H9 (cell line): ENCODE data around the gene MICAL3. TPM values are rescaled to one million over a fixed set of nuclear protein-coding genes. Genes with fewer than 3 reads are reported as not detected.

Experiments
- DNase-seq: peaks from one replicate; pipeline ENCODE4 v3.0.0-alpha.2; 2017
- H2AFZ ChIP-seq: one replicate; pipeline ENCODE4 v1.6.1; 2013; ENCODE audit warnings: mild to moderate bottlenecking, low read length, control low read depth, moderate library complexity
- H2AK5ac ChIP-seq: 2 replicates; pipeline ENCODE4 v1.6.1; 2013; ENCODE audit warnings: low read length, control low read depth, mixed read lengths; ENCODE audit not compliant: insufficient read length
- H2BK120ac ChIP-seq: one replicate; pipeline ENCODE4 v1.6.1; 2013; ENCODE audit warnings: low read depth, mild to moderate bottlenecking, low read length, control low read depth, inconsistent platforms; ENCODE audit not compliant: poor library complexity, severe bottlenecking
- H2BK12ac ChIP-seq: 2 replicates; pipeline ENCODE4 v1.6.1; 2013; ENCODE audit warnings: low read length, control low read depth, mixed read lengths, low read depth; ENCODE audit not compliant: insufficient read length
- H2BK15ac ChIP-seq: 2 replicates; pipeline ENCODE4 v1.6.1; 2013; ENCODE audit warnings: low read depth, low read length, control low read depth
- H2BK20ac ChIP-seq: one replicate; pipeline ENCODE4 v1.6.1; 2013; ENCODE audit warnings: low read depth, mild to moderate bottlenecking, low read length, control low read depth, inconsistent platforms; ENCODE audit not compliant: poor library complexity, severe bottlenecking
- H2BK5ac ChIP-seq: 2 replicates; pipeline ENCODE4 v1.6.1; 2013; ENCODE audit warnings: low read length, control low read depth, mixed read lengths; ENCODE audit not compliant: insufficient read length
- H3K14ac ChIP-seq: 2 replicates; pipeline ENCODE4 v1.6.1; 2013; ENCODE audit warnings: low read length, control low read depth; ENCODE audit not compliant: insufficient read depth
- H3K18ac ChIP-seq: 2 replicates; pipeline ENCODE4 v1.6.1; 2013; ENCODE audit warnings: low read depth, mild to moderate bottlenecking, mixed read lengths, low read length, control low read depth; ENCODE audit not compliant: insufficient read length
- H3K23ac ChIP-seq: 2 replicates; pipeline ENCODE4 v1.6.1; 2013; ENCODE audit warnings: low read length, control low read depth, mixed read lengths, low read depth; ENCODE audit not compliant: insufficient read length
- H3K23me2 ChIP-seq: 2 replicates; pipeline ENCODE4 v1.6.1; 2013; ENCODE audit warnings: low read depth, mild to moderate bottlenecking, mixed read lengths, low read length, control low read depth; ENCODE audit not compliant: insufficient read length, poor library complexity, severe bottlenecking
- H3K27ac ChIP-seq: 2 replicates; pipeline ENCODE4 v1.5.1; 2013; ENCODE audit warnings: low read length, control low read depth, mixed read lengths, low read depth; ENCODE audit not compliant: insufficient read length
- H3K27me3 ChIP-seq: 2 replicates; pipeline ENCODE4 v1.6.1; 2013; ENCODE audit warnings: low read length, control low read depth, inconsistent platforms; ENCODE audit not compliant: insufficient read depth
- H3K4ac ChIP-seq: 2 replicates; pipeline ENCODE4 v1.6.1; 2013; ENCODE audit warnings: low read depth, mild to moderate bottlenecking, control low read depth, inconsistent platforms, low read length, moderate library complexity
- H3K4me1 ChIP-seq: 2 replicates; pipeline ENCODE4 v1.6.1; 2013; ENCODE audit warnings: low read length, control low read depth, inconsistent platforms; ENCODE audit not compliant: insufficient read depth
- H3K4me2 ChIP-seq: 2 replicates; pipeline ENCODE4 v1.6.1; 2013; ENCODE audit warnings: low read length, control low read depth, mixed read lengths; ENCODE audit not compliant: insufficient read length, insufficient read depth
- H3K56ac ChIP-seq: 2 replicates; pipeline ENCODE4 v1.6.1; 2013; ENCODE audit warnings: low read depth, mild to moderate bottlenecking, mixed read lengths, low read length, control low read depth; ENCODE audit not compliant: insufficient read length
- H3K79me1 ChIP-seq: 2 replicates; pipeline ENCODE4 v1.6.1; 2013; ENCODE audit warnings: low read depth, mild to moderate bottlenecking, moderate library complexity, low read length, control low read depth, inconsistent platforms; ENCODE audit not compliant: insufficient read depth, poor library complexity, severe bottlenecking
- H3K79me2 ChIP-seq: 2 replicates; pipeline ENCODE4 v1.6.1; 2013; ENCODE audit warnings: low read length, control low read depth, inconsistent platforms; ENCODE audit not compliant: insufficient read depth
- H3K9ac ChIP-seq: 2 replicates; pipeline ENCODE4 v1.6.1; 2013; ENCODE audit warnings: low read length, control low read depth, mixed read lengths; ENCODE audit not compliant: insufficient read length; ENCODE audit errors: extremely low read depth
- H3K9me3 ChIP-seq: one replicate; pipeline ENCODE4 v1.6.1; 2013; ENCODE audit warnings: low read depth, low read length, inconsistent platforms; ENCODE audit not compliant: control insufficient read depth
- H3T11ph ChIP-seq: one replicate; pipeline ENCODE4 v1.6.1; 2013; ENCODE audit warnings: mild to moderate bottlenecking, low read length, control low read depth, inconsistent platforms
- H4K20me1 ChIP-seq: one replicate; pipeline ENCODE4 v1.6.1; 2013; ENCODE audit not compliant: control insufficient read depth, insufficient read length, insufficient read depth
- H4K5ac ChIP-seq: 2 replicates; pipeline ENCODE4 v1.6.1; 2013; ENCODE audit warnings: low read depth, mild to moderate bottlenecking, mixed read lengths, low read length, control low read depth; ENCODE audit not compliant: insufficient read length
- H4K8ac ChIP-seq: replicated peaks from 2 replicates; pipeline ENCODE4 v1.6.1; 2013; ENCODE audit warnings: low read length, control low read depth, mixed read lengths, low read depth; ENCODE audit not compliant: insufficient read length
- H4K91ac ChIP-seq: 2 replicates; pipeline ENCODE4 v1.6.1; 2013; ENCODE audit warnings: low read depth, mild to moderate bottlenecking, moderate library complexity, mixed read lengths, low read length, control low read depth; ENCODE audit not compliant: insufficient read length
- H3K27ac Mint-ChIP-seq, 3 experiments: 2 replicates in 2 of 3; 3 replicates in 1 of 3; pipeline ENCODE4 v1.8.0; 2020 to 2021; ENCODE audit warnings: mixed read lengths in 3 of 3, mild to moderate bottlenecking in 1 of 3, moderate library complexity in 1 of 3
- H3K27me3 Mint-ChIP-seq: 2 replicates; pipeline ENCODE4 v1.8.0; 2021; ENCODE audit warnings: low read depth, mild to moderate bottlenecking, moderate library complexity, mixed read lengths
- H3K36me3 Mint-ChIP-seq, 3 experiments: 2 replicates in 2 of 3; 3 replicates in 1 of 3; pipeline ENCODE4 v1.8.0; 2020 to 2021; ENCODE audit warnings: low read depth in 3 of 3, mixed read lengths in 3 of 3; ENCODE audit not compliant: insufficient read depth in 1 of 3
- H3K4me1 Mint-ChIP-seq, 2 experiments: 2 replicates each; pipeline ENCODE4 v1.8.0; 2020; ENCODE audit warnings: mixed read lengths in 2 of 2
- H3K4me3 Mint-ChIP-seq, 2 experiments: 2 replicates in 1 of 2; 3 replicates in 1 of 2; pipeline ENCODE4 v1.8.0; 2020 to 2021; ENCODE audit warnings: mild to moderate bottlenecking in 2 of 2, mixed read lengths in 2 of 2, moderate library complexity in 1 of 2
- H3K9me3 Mint-ChIP-seq, 2 experiments: 2 replicates in 1 of 2; 3 replicates in 1 of 2; pipeline ENCODE4 v1.8.0; 2020; ENCODE audit warnings: mild to moderate bottlenecking in 2 of 2, mixed read lengths in 2 of 2, moderate library complexity in 1 of 2
- WGBS: extraction: QIAGEN DNeasy Blood & Tissue Kit; methylation state at CpG from one replicate; pipeline ENCODE4 v1.1.7; 2013; ENCODE audit warnings: missing lambda C conversion rate, low lambda C conversion rate, mixed read lengths; ENCODE audit not compliant: insufficient read length; ENCODE audit errors: extremely low coverage; 5-methylcytosine and 5-hydroxymethylcytosine counted together
- total RNA-seq: library from RNA; stranded (reverse); gene quantifications from 2 replicates; pipeline ENCODE4 v1.2.1, GENCODE V29; 2021
- TF ChIP-seq, protein P1 (sequence below): fragments of 200-600 bp; sonication (generic); conservative IDR thresholded peaks from 3 replicates; pipeline ENCODE4 v1.8.0; 2021; ENCODE audit warnings: antibody characterized with exemption, mild to moderate bottlenecking

MICAL3 gene
- total RNA-seq, 1 experiment from 2014 or later, result 50.2 TPM

DNA sequence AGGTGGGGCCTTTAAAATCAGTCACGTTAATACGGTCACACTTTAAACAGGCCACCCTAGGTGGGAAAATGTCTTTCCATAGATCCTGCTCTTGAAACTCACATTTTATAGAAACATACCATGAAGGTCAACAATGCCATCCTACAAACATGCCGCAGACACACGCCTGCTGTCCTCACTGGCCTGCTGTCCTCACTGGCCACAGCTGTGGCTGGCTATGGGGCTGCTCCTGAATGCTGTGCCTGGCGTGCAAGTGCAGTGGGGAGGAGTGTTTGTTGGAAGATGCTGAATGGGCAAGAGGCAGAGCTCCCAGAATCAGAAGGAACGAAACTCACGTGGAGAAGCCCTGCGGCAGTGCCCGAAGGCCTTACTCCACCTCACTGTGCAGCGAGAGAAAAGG is 143.9 kb downstream of the MICAL3 start:
- no peak overlapping the region for H3K4me2 ChIP-seq
- Mint-ChIP-seq H3K4me3 (no peak overlapping the region), H3K4me1 (no peaks in the 10 kb centered on the region), H3K36me3 (peaks cover 16 to 60% (median 26%) of the 10 kb centered on the region in 3 experiments; a peak in 6 of 7 replicates), H3K27ac (no peak overlapping the region), H3K9me3 (no peaks in the 10 kb centered on the region), H3K27me3 (peaks cover 73% of the 10 kb centered on the region)
- no peaks in the 10 kb centered on the region for H4K20me1 ChIP-seq
- no peak overlapping the region for H2AFZ ChIP-seq
- no peak overlapping the region for H3K9ac ChIP-seq
- no peak overlapping the region for H2BK5ac ChIP-seq
- H3K18ac ChIP-seq, result no peak overlapping the region
- H4K8ac ChIP-seq, result no peak overlapping the region
- no peaks in the 10 kb centered on the region for H3K79me2 ChIP-seq
- H3K23me2 ChIP-seq, result no peaks in the 10 kb centered on the region
- no peaks in the 10 kb centered on the region for H3K9me3 ChIP-seq
- H3K56ac ChIP-seq, result no peak overlapping the region
- H2BK20ac ChIP-seq, result no peak overlapping the region
- H2BK120ac ChIP-seq, result no peak overlapping the region
- TF ChIP-seq, protein P1, sequence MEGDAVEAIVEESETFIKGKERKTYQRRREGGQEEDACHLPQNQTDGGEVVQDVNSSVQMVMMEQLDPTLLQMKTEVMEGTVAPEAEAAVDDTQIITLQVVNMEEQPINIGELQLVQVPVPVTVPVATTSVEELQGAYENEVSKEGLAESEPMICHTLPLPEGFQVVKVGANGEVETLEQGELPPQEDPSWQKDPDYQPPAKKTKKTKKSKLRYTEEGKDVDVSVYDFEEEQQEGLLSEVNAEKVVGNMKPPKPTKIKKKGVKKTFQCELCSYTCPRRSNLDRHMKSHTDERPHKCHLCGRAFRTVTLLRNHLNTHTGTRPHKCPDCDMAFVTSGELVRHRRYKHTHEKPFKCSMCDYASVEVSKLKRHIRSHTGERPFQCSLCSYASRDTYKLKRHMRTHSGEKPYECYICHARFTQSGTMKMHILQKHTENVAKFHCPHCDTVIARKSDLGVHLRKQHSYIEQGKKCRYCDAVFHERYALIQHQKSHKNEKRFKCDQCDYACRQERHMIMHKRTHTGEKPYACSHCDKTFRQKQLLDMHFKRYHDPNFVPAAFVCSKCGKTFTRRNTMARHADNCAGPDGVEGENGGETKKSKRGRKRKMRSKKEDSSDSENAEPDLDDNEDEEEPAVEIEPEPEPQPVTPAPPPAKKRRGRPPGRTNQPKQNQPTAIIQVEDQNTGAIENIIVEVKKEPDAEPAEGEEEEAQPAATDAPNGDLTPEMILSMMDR, result no peak
- no peak overlapping the region for H3T11ph ChIP-seq
- no peak overlapping the region for H3K23ac ChIP-seq
- H2BK12ac ChIP-seq, result no peak overlapping the region
- no peak overlapping the region for H3K14ac ChIP-seq
- no peak for DNase-seq
- no peak overlapping the region for H4K5ac ChIP-seq
- peaks cover 26% of the 10 kb centered on the region; the same call in 1 of the 2 replicates for H3K27me3 ChIP-seq
- no peaks in the 10 kb centered on the region for H3K4me1 ChIP-seq
- no peak overlapping the region for H2AK5ac ChIP-seq
- no peak overlapping the region for H2BK15ac ChIP-seq
- WGBS, result no CpG with 5 or more reads among the region's 10 CpGs
- H4K91ac ChIP-seq, result no peak overlapping the region
- H3K4ac ChIP-seq, result no peak overlapping the region
- H3K79me1 ChIP-seq, result no peaks in the 10 kb centered on the region
- H3K27ac ChIP-seq, result no peak overlapping the region
